ENCODE results near the gene SNTG2.

Gene SNTG2

DNA sequence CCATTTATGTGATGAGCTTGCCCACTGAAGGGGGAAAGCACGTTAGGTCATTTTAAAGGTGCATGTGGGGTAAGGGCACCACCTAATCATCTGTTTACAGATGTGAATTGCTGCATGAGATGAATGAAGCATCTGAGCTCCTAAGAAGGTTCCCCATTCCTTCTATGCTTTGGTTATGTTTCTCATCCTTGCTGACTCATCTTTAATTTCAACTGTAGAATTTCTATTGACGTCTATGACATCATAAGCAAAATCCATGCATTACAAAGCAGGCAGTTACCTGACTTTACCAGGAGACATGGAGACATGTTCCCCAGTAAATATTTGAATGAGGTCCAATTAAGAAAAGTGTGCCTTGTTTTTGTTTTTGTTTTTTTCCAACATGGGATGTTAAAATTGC lies 2.8 kb downstream of the SNTG2 start:
- Histone ChIP-seq H3K4me3 (ENCODE audit: low read length) (no peak overlapping the region), H3K4me1 (ENCODE audit: control insufficient read depth, low read length) (no peaks in the 10 kb centered on the region), H4K20me1 (ENCODE audit: control insufficient read depth, insufficient read depth, low read depth, low read length) (no peaks in the 10 kb centered on the region)

DNA sequence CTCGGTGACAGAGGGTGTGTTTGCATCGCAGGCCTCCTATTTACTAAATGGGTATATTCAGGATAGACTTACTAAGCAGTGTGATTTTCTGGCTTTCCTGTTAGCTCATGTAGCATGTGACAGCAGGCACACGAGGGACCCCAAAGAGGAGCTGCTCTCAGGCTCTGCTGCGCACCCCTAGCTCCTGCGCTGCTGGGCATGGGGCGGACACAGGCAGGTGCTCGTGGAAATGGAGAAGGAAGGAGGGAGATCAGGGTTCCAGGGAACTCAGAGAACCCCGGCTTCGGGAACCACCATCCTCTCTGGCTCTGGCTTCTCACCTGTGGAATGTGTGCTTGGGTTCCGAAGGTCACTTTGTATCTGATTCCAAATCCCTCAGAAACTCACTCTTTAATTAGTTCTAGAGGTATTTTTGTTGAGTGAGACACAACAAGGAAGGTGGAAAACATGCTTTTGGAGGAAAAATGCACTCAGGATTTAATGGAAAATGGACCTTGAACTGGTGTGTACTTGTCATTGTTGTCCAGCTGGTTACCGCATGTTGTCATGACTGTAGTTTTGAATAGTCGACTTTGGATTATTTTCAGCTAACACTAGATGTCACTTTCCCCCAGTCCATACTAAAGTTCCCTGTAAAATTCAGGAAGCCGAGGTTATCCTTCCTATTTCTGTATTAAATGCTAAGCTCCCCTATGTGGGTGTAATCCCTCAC lies 3.5 kb downstream of the SNTG2 start:
- H3K4me3 ChIP-seq (ENCODE audit: low read length), result no peak overlapping the region
- no peaks in the 10 kb centered on the region for H3K36me3 ChIP-seq (ENCODE audit: control insufficient read depth, low read length)
- no peaks in the 10 kb centered on the region for H3K9me3 ChIP-seq (ENCODE audit: control insufficient read depth, insufficient read depth, low read length)
- no peaks in the 10 kb centered on the region for H4K20me1 ChIP-seq (ENCODE audit: control insufficient read depth, insufficient read depth, low read depth, low read length)
- H3K27ac ChIP-seq (ENCODE audit: low read depth, low read length), result no peak overlapping the region
- H3K4me2 ChIP-seq (ENCODE audit: low read length), result no peak overlapping the region
- no peaks in the 10 kb centered on the region for H3K9me2 ChIP-seq (replicated peaks; ENCODE audit: control insufficient read depth, low read length)
- H3K27me3 ChIP-seq (ENCODE audit: control insufficient read depth, low read length), result no peaks in the 10 kb centered on the region
- no peak for TF ChIP-seq EZH2phosphoT487 (IDR thresholded peaks at IDR 0.05; ENCODE audit: borderline replicate concordance, low read length)
- TF ChIP-seq, protein P1, sequence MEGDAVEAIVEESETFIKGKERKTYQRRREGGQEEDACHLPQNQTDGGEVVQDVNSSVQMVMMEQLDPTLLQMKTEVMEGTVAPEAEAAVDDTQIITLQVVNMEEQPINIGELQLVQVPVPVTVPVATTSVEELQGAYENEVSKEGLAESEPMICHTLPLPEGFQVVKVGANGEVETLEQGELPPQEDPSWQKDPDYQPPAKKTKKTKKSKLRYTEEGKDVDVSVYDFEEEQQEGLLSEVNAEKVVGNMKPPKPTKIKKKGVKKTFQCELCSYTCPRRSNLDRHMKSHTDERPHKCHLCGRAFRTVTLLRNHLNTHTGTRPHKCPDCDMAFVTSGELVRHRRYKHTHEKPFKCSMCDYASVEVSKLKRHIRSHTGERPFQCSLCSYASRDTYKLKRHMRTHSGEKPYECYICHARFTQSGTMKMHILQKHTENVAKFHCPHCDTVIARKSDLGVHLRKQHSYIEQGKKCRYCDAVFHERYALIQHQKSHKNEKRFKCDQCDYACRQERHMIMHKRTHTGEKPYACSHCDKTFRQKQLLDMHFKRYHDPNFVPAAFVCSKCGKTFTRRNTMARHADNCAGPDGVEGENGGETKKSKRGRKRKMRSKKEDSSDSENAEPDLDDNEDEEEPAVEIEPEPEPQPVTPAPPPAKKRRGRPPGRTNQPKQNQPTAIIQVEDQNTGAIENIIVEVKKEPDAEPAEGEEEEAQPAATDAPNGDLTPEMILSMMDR (IDR thresholded peaks at IDR 0.05; ENCODE audit: low read depth, low read length, poor library complexity, severe bottlenecking), result no peak
- H3K4me1 ChIP-seq (ENCODE audit: control insufficient read depth, low read length), result no peaks in the 10 kb centered on the region
- no peaks in the 10 kb centered on the region for H3K79me2 ChIP-seq (ENCODE audit: control insufficient read depth, low read length)
- no peaks in the 10 kb centered on the region for H3F3A ChIP-seq (ENCODE audit: control insufficient read depth, insufficient read depth)

More for the DNA sequence above, 2.8 kb downstream of the SNTG2 start:
- no peaks in the 10 kb centered on the region for H3K36me3 ChIP-seq (ENCODE audit: control insufficient read depth, low read length)
- no peak overlapping the region for H3K27ac ChIP-seq (ENCODE audit: low read depth, low read length)
- H3K27me3 ChIP-seq (ENCODE audit: control insufficient read depth, low read length), result no peaks in the 10 kb centered on the region
- H3K79me2 ChIP-seq (ENCODE audit: control insufficient read depth, low read length), result no peaks in the 10 kb centered on the region
- no peaks in the 10 kb centered on the region for H3K9me3 ChIP-seq (ENCODE audit: control insufficient read depth, insufficient read depth, low read length)
- no peaks in the 10 kb centered on the region for H3K9me2 ChIP-seq (replicated peaks; ENCODE audit: control insufficient read depth, low read length)
- H3F3A ChIP-seq (ENCODE audit: control insufficient read depth, insufficient read depth), result no peaks in the 10 kb centered on the region
- TF ChIP-seq, protein P1 (IDR thresholded peaks at IDR 0.05; ENCODE audit: low read depth, low read length, poor library complexity, severe bottlenecking), result no peak
- no peak for TF ChIP-seq EZH2phosphoT487 (IDR thresholded peaks at IDR 0.05; ENCODE audit: borderline replicate concordance, low read length)
- no peak overlapping the region for H3K4me2 ChIP-seq (ENCODE audit: low read length)

DNA sequence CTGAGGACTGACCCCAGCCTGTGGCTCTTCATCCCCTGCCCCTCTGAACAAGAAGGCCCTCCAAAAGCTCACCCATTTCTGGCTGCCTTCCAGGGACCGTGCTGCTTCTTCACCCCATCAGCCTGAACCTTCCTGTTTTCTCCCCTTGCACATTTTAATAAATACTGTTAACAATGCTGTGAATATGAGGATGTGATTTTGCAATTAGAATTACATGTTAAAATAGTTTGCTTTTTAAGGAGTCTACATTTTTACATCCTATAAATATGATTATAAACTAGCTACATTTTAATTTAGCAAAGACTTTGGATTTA lies 4.0 kb downstream of the SNTG2 start:
- Histone ChIP-seq H3K4me3 (ENCODE audit: low read length) (no peak overlapping the region), H3F3A (ENCODE audit: control insufficient read depth, insufficient read depth) (no peaks in the 10 kb centered on the region), H4K20me1 (ENCODE audit: control insufficient read depth, insufficient read depth, low read depth, low read length) (no peaks in the 10 kb centered on the region), H3K9me3 (ENCODE audit: control insufficient read depth, insufficient read depth, low read length) (no peaks in the 10 kb centered on the region), H3K79me2 (ENCODE audit: control insufficient read depth, low read length) (no peaks in the 10 kb centered on the region), H3K27me3 (ENCODE audit: control insufficient read depth, low read length) (no peaks in the 10 kb centered on the region), H3K27ac (ENCODE audit: low read depth, low read length) (no peak overlapping the region), H3K4me1 (ENCODE audit: control insufficient read depth, low read length) (no peaks in the 10 kb centered on the region), H3K4me2 (ENCODE audit: low read length) (no peak overlapping the region), H3K9me2 (replicated peaks; ENCODE audit: control insufficient read depth, low read length) (no peaks in the 10 kb centered on the region), H3K36me3 (ENCODE audit: control insufficient read depth, low read length) (no peaks in the 10 kb centered on the region)
- TF ChIP-seq, protein P1 (IDR thresholded peaks at IDR 0.05; ENCODE audit: low read depth, low read length, poor library complexity, severe bottlenecking), result no peak
- TF ChIP-seq EZH2phosphoT487 (IDR thresholded peaks at IDR 0.05; ENCODE audit: borderline replicate concordance, low read length), result no peak

All from DOHH2 (cell line).